Heart right ventricle (tissue), 16 donors: ENCODE results near the gene JUP. TPM values are rescaled to one million over a fixed set of nuclear protein-coding genes. Genes with fewer than 3 reads are reported as not detected.

Experiments used
- ATAC-seq, 8 donors: fragments of 200-7000 bp; cut with Tn5 transposase; one replicate each; pipeline ENCODE4 v1.9.1; 2020; ENCODE audit warnings: mild to moderate bottlenecking in 8 of 8, moderate library complexity in 8 of 8, moderate number of reproducible peaks in 1 of 8
- DNase-seq, 2 donors: peaks; one replicate each; pipeline ENCODE4 v3.0.0-alpha.2; 2020
- H3K27ac ChIP-seq, 10 donors: fragments of 200-600 bp; sonication (generic) in 2 of 10; one replicate each; pipeline versions ENCODE4 v1.5.0 to v1.8.0; 2020 to 2022; ENCODE audit warnings: mild to moderate bottlenecking in 3 of 10
- H3K27me3 ChIP-seq, 7 donors: fragments of 200-600 bp; one replicate each; pipeline ENCODE4 v1.8.0; 2021 to 2022; ENCODE audit warnings: mild to moderate bottlenecking in 2 of 7
- H3K36me3 ChIP-seq, 9 donors: fragments of 200-600 bp; sonication (generic) in 1 of 9; one replicate each; pipeline versions ENCODE4 v1.5.0 to v1.8.0; 2020 to 2022; ENCODE audit warnings: mild to moderate bottlenecking in 2 of 9
- H3K4me1 ChIP-seq, 9 donors: fragments of 200-600 bp; sonication (generic) in 1 of 9; one replicate each; pipeline versions ENCODE4 v1.5.0 to v1.8.0; 2020 to 2022; ENCODE audit warnings: mild to moderate bottlenecking in 4 of 9
- H3K4me3 ChIP-seq, 10 donors: fragments of 200-600 bp; sonication (generic) in 2 of 10; one replicate each; pipeline versions ENCODE4 v1.5.0 to v1.8.0; 2020 to 2022; ENCODE audit warnings: mild to moderate bottlenecking in 7 of 10, moderate library complexity in 2 of 10
- H3K9me3 ChIP-seq, 11 donors: fragments of 200-600 bp in 10 of 11; sonication (generic) in 2 of 11; one replicate each; pipeline versions ENCODE4 v1.5.0 to v1.8.0; 2013 to 2022; ENCODE audit warnings: mild to moderate bottlenecking in 2 of 11, control low read depth in 1 of 11, moderate library complexity in 1 of 11
- WGBS, 2 donors: extraction: QIAGEN DNeasy Blood & Tissue Kit; methylation state at CpG; one replicate each; pipeline ENCODE4 v1.1.7; 2013; ENCODE audit warnings: inconsistent platforms in 1 of 2; 5-methylcytosine and 5-hydroxymethylcytosine counted together
- intact Hi-C, 10 donors: fragments of 100-400 bp; cut with DNase I; formaldehyde crosslinking; loops; one replicate each; pipeline versions ENCODE4 v1.11.1 to v1.14.2; 2022
- polyA plus RNA-seq, 2 donors: library from polyadenylated mRNA; stranded (reverse); fragments of 200-250 nt; gene quantifications; one replicate each; pipeline ENCODE4 v1.2.3, GENCODE V29; 2013
- total RNA-seq, 10 donors: library from RNA; stranded (reverse); fragmentation: NEBNext Ultra II Directional in 3 of 10; extraction: Animal tissue kit (Norgen Biotek cat#: 25700) in 3 of 10; gene quantifications; one replicate each; pipeline versions ENCODE4 v1.2.1 to v1.2.4, GENCODE V29; 2021 to 2023
- TF ChIP-seq, protein P1 (sequence below), 9 donors: fragments of 200-600 bp; sonication (generic) in 2 of 9; IDR thresholded peaks; one replicate each; pipeline versions ENCODE4 v1.5.0 to v1.8.0; 2021 to 2022; ENCODE audit warnings: antibody characterized with exemption in 9 of 9, mild to moderate bottlenecking in 5 of 9, moderate library complexity in 1 of 9
- donor health status: Arrhythmogenic right ventricular cardiomyopathy.
- donor health status: ischemic (EF 13 %, LVEDD 7.1; RV severe dilation, severe dysfunction).
- donor health status: healthy with polysubstance abuse.
- donor health status: DM: no; HTN: yes; CAD: no.
- donor health status: DM: no; HTN: no; CAD: no.
- donor health status: ischemic (EF 25% LVEDD 6.9; RV normal size, moderate dysfunction).
- donor health status: ischemic (EF 25% LVEDD 5.7; RV mildly dilated, moderate dysfunction).
- donor health status: healthy.
- donor health status: DM: yes; HTN: yes; CAD: no.
- donor health status: Ischemic cardiomyopathy.
- donor health status: ischemic (EF 35%, LVEDD 5.7; RV mildly dilated, moderate dysfunction).
- donor health status: nonischemic (EF 11% LVEDD 7.7; RV severe dilation, severe dysfunction).
- donor health status: DM: yes; HTN: yes; CAD: no.
- donor health status: PGD.
- donor health status: ischemic (EF 29% LVEDD 5.4; RV normal size, mild dysfunction).
- donor health status: nonischemic (EF 23%, LVEDD 6.1; RV moderate dilation, normal function).

Gene JUP
- total and polyA plus RNA-seq, 12 donors: 80.2 to 217 (median 154) TPM

DNA sequence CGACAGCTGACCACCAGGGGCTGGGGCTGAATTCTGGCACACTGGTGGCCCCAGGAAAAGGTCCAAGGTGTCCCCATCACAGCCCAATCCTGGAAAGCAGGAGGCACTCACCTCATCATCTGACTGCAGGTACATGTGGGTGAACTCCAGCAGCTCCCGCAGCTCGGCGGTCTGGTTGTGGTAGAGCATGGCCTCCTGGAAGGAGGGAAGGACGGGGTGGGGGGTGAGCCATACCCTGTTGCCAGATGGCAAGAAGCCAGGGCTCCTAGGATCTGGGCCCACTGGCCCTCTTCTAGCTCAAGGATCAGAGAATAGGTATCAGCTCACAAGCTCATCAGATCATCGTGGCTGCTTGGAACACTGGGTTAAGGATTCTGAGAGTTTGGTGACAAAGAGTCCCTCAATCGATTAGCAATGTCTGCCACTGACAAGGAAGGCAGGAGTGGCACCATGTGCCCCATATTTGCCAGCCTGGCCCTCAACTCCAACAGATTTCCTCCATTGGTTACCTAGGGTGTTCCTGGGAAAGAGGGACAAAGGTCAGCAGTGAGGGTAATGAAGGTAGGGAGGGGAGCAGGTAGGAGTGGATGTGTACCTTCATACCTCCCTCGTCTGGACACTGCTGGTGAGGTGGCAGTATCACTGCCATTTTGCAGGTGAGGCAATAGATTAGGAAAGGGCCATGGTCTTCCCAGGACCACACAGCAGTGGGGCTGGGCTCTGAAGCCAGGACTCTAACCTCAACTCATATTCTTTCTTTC lies 20.4 kb upstream of the JUP start:
- Histone ChIP-seq H3K9me3 (no peaks in the 10 kb centered on the region), H3K36me3 (peaks cover 0 to 15% (median 0%) of the 10 kb centered on the region in 9 donors), H3K4me3 (no peak overlapping the region), H3K4me1 (peaks cover 6 to 23% (median 19%) of the 10 kb centered on the region in 9 donors), H3K27me3 (peaks cover 0 to 19% (median 0%) of the 10 kb centered on the region in 7 donors), H3K27ac (no peak overlapping the region)
- TF ChIP-seq, protein P1, sequence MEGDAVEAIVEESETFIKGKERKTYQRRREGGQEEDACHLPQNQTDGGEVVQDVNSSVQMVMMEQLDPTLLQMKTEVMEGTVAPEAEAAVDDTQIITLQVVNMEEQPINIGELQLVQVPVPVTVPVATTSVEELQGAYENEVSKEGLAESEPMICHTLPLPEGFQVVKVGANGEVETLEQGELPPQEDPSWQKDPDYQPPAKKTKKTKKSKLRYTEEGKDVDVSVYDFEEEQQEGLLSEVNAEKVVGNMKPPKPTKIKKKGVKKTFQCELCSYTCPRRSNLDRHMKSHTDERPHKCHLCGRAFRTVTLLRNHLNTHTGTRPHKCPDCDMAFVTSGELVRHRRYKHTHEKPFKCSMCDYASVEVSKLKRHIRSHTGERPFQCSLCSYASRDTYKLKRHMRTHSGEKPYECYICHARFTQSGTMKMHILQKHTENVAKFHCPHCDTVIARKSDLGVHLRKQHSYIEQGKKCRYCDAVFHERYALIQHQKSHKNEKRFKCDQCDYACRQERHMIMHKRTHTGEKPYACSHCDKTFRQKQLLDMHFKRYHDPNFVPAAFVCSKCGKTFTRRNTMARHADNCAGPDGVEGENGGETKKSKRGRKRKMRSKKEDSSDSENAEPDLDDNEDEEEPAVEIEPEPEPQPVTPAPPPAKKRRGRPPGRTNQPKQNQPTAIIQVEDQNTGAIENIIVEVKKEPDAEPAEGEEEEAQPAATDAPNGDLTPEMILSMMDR (IDR thresholded peaks at IDR 0.05): no peak
- no peak for DNase-seq
- intact Hi-C loops: no loop called here
- no peak for ATAC-seq
- 92 to 94% methylated on average over 8 of the region's 8 CpGs for WGBS, 2 donors

DNA sequence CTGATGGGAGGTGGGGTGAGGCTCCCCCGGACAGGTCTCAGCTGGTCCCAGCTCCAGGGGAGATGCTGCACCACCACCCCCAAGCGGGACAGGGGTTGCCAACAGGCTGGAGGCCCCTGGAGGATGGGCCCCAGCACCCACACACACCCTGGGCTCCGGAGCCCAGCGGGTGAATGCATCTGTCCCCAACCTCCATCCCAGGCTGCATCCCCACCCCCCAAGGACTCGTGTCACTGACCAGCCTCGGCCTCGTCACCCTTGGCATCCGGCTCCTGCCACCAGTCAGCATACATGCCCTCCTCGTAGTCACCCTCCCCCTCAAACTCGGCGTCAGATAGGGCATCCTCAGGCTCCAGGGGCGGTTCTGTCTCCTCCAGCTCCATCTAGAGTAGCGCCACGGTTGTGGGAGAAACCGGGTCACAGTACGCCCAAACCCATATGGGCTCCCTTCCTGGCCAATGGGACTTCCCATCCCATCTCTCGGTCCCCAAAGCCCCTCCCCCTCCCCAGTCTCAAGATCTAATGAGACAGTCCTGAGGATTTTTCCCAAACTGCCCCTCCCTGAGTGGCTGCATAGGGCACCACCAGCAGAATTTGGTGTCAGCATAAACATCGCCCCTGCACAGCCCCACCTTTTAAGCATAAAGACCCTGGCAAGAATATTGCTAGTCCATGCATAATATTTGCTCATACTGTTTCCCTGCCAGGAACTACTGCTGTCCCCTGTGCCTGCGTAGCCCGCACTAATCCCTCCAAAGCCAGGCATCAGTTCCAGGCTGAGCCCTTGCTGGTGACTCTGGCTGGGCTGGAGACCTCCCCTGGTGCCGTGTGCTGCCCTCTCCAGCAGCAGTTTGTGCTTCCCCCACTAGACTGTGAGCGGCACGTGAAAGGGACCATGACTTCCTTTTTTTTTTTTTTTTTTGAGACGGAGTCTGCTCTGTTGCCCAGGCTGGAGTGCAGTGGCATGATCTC lies 16.8 kb upstream of the JUP start:
- intact Hi-C loops: no loop called here
- ATAC-seq (peak in 1 of 8 donors; percentile 20), DNase-seq (no peak)
- H3K27me3 ChIP-seq: no peaks in the 10 kb centered on the region
- no peaks in the 10 kb centered on the region for H3K9me3 ChIP-seq
- H3K4me3 ChIP-seq: no peak overlapping the region
- TF ChIP-seq, protein P1 (IDR thresholded peaks at IDR 0.05): no peak
- H3K4me1 ChIP-seq: peaks cover 2 to 17% (median 11%) of the 10 kb centered on the region in 9 donors
- 78 to 79% methylated on average over 24 of the region's 24 CpGs for WGBS, 2 donors
- peaks cover 0 to 15% (median 0%) of the 10 kb centered on the region in 9 donors for H3K36me3 ChIP-seq
- H3K27ac ChIP-seq: no peak overlapping the region

DNA sequence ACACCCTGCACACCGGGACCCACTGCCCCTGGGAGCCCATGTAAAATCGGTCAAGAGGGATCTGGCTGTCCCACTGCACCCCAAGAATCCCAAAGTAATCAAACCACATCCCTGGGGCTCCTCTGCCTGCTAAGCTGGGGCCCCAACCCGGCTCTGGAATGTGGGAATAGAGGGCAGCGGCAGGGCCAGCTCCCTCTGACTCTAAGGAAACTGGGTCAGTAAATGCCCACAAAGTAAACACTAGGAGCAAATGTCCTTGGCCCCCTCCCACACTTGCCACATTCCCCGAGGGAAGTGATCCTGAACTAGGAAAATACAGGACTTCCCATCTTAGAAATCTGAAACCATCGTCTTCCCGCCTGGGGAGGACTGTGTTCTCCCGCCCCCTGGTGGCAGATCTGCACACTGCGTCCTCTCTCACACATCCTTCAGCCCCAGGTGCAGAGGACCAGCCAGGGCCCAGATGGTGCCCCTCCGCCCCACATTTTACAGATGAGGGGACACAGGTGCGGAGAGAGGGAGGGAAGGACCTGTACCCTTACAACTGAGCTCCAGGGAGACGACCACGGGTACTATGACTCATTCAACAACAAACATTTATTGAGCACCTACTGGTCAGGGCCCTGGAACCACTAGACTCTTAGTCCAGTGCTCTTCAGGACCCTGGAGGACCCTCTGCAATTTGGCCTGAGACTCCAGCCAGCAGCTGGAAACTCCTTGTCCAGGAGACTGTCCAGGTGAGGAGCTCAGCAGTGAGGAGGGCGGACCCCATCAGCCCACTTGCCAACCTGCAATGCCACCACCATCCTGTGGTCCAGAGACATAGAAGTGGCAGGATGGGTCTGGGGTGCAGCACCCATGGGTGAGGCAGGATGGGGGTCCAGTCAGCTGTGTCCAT lies 15.1 kb upstream of the JUP start:
- intact Hi-C loops: loop anchor here (1.0 to 2.0 kb wide), 3 partner anchors 28 to 63 kb away; no protein-coding TSS in a partner anchor
- 12 to 14% methylated on average over 14 of the region's 14 CpGs for WGBS, 2 donors
- H3K4me1 ChIP-seq: peaks cover 2 to 17% (median 11%) of the 10 kb centered on the region in 9 donors
- no peaks in the 10 kb centered on the region for H3K27me3 ChIP-seq
- no peaks in the 10 kb centered on the region for H3K9me3 ChIP-seq
- TF ChIP-seq, protein P1 (IDR thresholded peaks at IDR 0.05): peak; percentile 92 to 99 (median 97)
- DNase-seq (peak; percentile 84 to 85), ATAC-seq (peak; percentile 78 to 94 (median 89))
- peaks cover 0 to 11% (median 0%) of the 10 kb centered on the region in 9 donors for H3K36me3 ChIP-seq
- peak overlapping the region in 3 of 10 donors; percentile 22 to 31 (median 26) for H3K4me3 ChIP-seq
- H3K27ac ChIP-seq: peak overlapping the region in 2 of 10 donors; percentile 41 to 54
